Measurements from ENCODE around the gene ABCA7. TPM values are rescaled to one million over a fixed set of nuclear protein-coding genes. Genes with fewer than 3 reads are reported as not detected.

The ABCA7 gene
- total RNA-seq, 3 donors from 2014 or later (not counting 1 experiment from before 2014, with no cell fraction given) = 73.3 to 149 (median 121) TPM

DNA sequence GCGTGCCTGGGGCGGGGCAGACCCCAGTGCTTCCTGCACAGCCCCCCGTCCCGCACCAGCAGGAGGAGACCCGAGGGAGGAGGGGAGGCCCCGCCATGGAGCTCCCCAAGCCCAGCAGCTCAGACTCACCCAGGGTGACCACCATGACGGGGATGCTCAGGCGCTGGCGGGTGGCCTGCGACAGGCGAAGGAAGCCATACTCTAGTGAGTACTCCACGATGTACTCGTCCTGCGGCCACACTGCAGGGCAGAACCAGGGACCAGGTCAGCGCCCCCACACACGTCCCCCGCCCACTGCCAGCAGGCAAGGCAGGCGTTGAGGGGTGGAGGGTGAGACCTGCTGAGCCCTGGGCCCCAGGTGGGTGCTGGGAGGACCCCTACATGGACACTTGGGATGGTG is 27.6 kb upstream of the ABCA7 start:
- Histone ChIP-seq H3K9me3 (ENCODE audit: control insufficient read depth, insufficient read depth, low read length) (no peaks in the 10 kb centered on the region), H3K4me1 (ENCODE audit: control insufficient read depth, insufficient read depth, low read length) (peaks cover 21% of the 10 kb centered on the region), H3K27me3 (ENCODE audit: control insufficient read depth, insufficient read depth, low read length) (no peaks in the 10 kb centered on the region), H3K36me3 (ENCODE audit: control insufficient read depth, insufficient read depth, low read length) (peaks cover 40% of the 10 kb centered on the region), H3K4me3 (ENCODE audit: low read length) (no peak overlapping the region), H3K27ac (ENCODE audit: low read length) (no peak overlapping the region)
- intact Hi-C loops (cut with micrococcal nuclease) = no loop called here
- H3K9me3 Mint-ChIP-seq = no peaks in the 10 kb centered on the region
- no peak for ATAC-seq
- TF ChIP-seq, protein P1, sequence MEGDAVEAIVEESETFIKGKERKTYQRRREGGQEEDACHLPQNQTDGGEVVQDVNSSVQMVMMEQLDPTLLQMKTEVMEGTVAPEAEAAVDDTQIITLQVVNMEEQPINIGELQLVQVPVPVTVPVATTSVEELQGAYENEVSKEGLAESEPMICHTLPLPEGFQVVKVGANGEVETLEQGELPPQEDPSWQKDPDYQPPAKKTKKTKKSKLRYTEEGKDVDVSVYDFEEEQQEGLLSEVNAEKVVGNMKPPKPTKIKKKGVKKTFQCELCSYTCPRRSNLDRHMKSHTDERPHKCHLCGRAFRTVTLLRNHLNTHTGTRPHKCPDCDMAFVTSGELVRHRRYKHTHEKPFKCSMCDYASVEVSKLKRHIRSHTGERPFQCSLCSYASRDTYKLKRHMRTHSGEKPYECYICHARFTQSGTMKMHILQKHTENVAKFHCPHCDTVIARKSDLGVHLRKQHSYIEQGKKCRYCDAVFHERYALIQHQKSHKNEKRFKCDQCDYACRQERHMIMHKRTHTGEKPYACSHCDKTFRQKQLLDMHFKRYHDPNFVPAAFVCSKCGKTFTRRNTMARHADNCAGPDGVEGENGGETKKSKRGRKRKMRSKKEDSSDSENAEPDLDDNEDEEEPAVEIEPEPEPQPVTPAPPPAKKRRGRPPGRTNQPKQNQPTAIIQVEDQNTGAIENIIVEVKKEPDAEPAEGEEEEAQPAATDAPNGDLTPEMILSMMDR (IDR thresholded peaks at IDR 0.05) = no peak
- 95% methylated on average over 18 of the region's 18 CpGs for WGBS (ENCODE audit: insufficient coverage)
- H3K27me3 Mint-ChIP-seq (ENCODE audit: low read depth in 2 of 2) = no peaks in the 10 kb centered on the region
- no peak overlapping the region for H3K27ac Mint-ChIP-seq
- peaks cover 6 to 19% of the 10 kb centered on the region in 2 donors for H3K4me1 Mint-ChIP-seq
- H3K4me3 Mint-ChIP-seq = no peak overlapping the region
- no peaks in the 10 kb centered on the region for H3K36me3 Mint-ChIP-seq
- no peak for DNase-seq

DNA sequence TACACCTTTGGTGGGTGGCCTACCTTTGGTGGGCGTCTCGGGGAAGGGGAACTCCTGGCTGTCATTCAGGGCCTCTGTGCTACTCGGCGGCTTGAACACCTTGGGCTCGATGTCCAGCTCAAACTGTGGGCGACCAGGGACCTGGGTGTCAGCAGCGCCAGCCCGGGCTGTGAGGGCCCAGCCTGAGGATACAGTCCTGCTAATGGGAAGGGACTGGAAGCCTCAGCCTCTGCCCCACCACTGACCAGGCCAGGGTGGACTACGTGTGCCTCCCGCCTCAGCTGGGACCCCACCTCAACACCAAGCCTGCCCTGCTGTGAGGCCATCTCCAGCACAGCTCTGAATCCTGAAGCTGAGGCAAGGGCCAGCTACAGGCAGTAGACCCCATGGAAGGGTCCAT is 26.7 kb upstream of the ABCA7 start:
- Histone ChIP-seq H3K9me3 (ENCODE audit: control insufficient read depth, insufficient read depth, low read length) (no peaks in the 10 kb centered on the region), H3K36me3 (ENCODE audit: control insufficient read depth, insufficient read depth, low read length) (peaks cover 42% of the 10 kb centered on the region), H3K27me3 (ENCODE audit: control insufficient read depth, insufficient read depth, low read length) (no peaks in the 10 kb centered on the region), H3K27ac (ENCODE audit: low read length) (no peak overlapping the region), H3K4me1 (ENCODE audit: control insufficient read depth, insufficient read depth, low read length) (peaks cover 30% of the 10 kb centered on the region), H3K4me3 (ENCODE audit: low read length) (no peak overlapping the region)
- WGBS (ENCODE audit: insufficient coverage) = 95% methylated on average over 10 of the region's 10 CpGs
- ATAC-seq = no peak
- TF ChIP-seq, protein P1 (IDR thresholded peaks at IDR 0.05) = no peak
- intact Hi-C loops (cut with micrococcal nuclease) = no loop called here
- DNase-seq = no peak
- peaks cover 14 to 27% of the 10 kb centered on the region in 2 donors for H3K4me1 Mint-ChIP-seq
- H3K36me3 Mint-ChIP-seq = no peaks in the 10 kb centered on the region
- no peaks in the 10 kb centered on the region for H3K9me3 Mint-ChIP-seq
- H3K4me3 Mint-ChIP-seq = no peak overlapping the region
- H3K27me3 Mint-ChIP-seq (ENCODE audit: low read depth in 2 of 2) = no peaks in the 10 kb centered on the region
- H3K27ac Mint-ChIP-seq = no peak overlapping the region

DNA sequence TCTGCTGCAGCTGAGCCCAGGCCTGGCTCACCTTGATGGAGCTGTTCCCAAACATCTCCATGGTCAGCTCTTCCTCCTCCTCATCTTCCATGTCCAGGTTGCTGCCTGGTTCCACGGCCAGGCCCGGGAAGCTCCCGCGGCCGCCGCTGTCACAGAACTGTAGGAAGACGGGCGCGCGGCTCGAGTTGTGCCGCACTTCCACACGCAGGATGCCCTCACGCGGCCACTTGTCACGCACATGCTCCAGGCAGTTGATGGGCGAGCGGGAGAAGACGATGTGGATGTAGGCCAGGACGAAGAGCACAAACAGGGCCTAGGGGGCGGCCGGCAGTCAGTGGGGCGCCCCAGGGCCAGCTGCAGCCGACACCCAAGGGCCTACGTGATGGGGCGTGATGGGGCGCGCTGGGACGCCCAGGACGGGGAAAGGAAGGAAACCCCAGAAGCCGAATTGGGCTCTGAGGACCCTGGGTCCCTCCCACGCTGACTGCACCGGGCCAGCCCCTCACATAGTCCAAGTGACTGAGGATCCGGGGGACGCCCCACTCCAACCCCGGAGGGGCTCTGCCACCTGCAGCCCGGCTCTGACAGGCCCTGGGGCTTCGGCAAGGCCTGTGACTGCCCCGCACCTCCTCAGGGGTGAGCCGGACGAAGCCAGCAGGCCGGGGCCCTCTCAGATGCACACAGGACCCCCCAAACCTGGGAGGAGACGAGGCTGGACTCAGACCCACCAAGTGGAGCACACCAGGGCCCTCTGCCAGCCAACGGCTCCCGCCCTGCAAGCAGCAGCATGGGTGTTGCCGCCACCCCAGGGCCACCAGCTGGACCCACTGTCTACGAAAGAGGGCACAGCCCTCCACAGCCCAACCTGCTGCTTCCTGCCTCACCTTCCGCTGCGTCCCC is 25.5 kb upstream of the ABCA7 start:
- Histone ChIP-seq H3K36me3 (ENCODE audit: control insufficient read depth, insufficient read depth, low read length) (peaks cover 44% of the 10 kb centered on the region), H3K9me3 (ENCODE audit: control insufficient read depth, insufficient read depth, low read length) (no peaks in the 10 kb centered on the region), H3K4me1 (ENCODE audit: control insufficient read depth, insufficient read depth, low read length) (peaks cover 42% of the 10 kb centered on the region), H3K27me3 (ENCODE audit: control insufficient read depth, insufficient read depth, low read length) (no peaks in the 10 kb centered on the region), H3K4me3 (ENCODE audit: low read length) (no peak overlapping the region), H3K27ac (ENCODE audit: low read length) (no peak overlapping the region)
- Mint-ChIP-seq H3K36me3 (no peaks in the 10 kb centered on the region), H3K27me3 (ENCODE audit: low read depth in 2 of 2) (no peaks in the 10 kb centered on the region), H3K9me3 (no peaks in the 10 kb centered on the region), H3K27ac (no peak overlapping the region), H3K4me1 (peaks cover 14 to 36% of the 10 kb centered on the region in 2 donors), H3K4me3 (no peak overlapping the region)
- ATAC-seq = no peak
- 95% methylated on average over 49 of the region's 49 CpGs for WGBS (ENCODE audit: insufficient coverage)
- TF ChIP-seq, protein P1 (IDR thresholded peaks at IDR 0.05) = no peak
- intact Hi-C loops (cut with micrococcal nuclease) = no loop called here
- DNase-seq = no peak
